Measurements from ENCODE around the gene HGFAC. TPM values are rescaled to one million over a fixed set of nuclear protein-coding genes. Genes with fewer than 3 reads are reported as not detected.
A peak's percentile ranks its signal among the peaks of the same experiment; 100 is the strongest.

The HGFAC gene
- total and polyA plus RNA-seq, 7 donors, result 0.22 to 0.55 (median 0.36) TPM; not detected in 2

GRCh38 chr4:3403348-3403906 lies 38.3 kb upstream of the HGFAC start:
- H3K27me3 ChIP-seq, result no peaks in the 10 kb centered on the region
- no peak overlapping the region for H3K4me3 ChIP-seq
- H3K4me1 ChIP-seq, result no peaks in the 10 kb centered on the region
- no peak for TF ChIP-seq CTCF (IDR thresholded peaks at IDR 0.05)
- TF ChIP-seq POLR2A (IDR thresholded peaks at IDR 0.05), result no peak
- TF ChIP-seq POLR2AphosphoS5 (IDR thresholded peaks at IDR 0.05), result no peak
- TF ChIP-seq EP300 (IDR thresholded peaks at IDR 0.05), result no peak
- DNase-seq, result peak; percentile 30
- H3K36me3 ChIP-seq, result no peaks in the 10 kb centered on the region
- intact Hi-C loops (cut with DNase I), result no loop called here
- no peak overlapping the region for H3K27ac ChIP-seq
- WGBS, 2 donors, result 88 to 91% methylated on average over 10 of the region's 10 CpGs
- H3K9me3 ChIP-seq, result peaks cover 0 to 4% (median 0%) of the 10 kb centered on the region in 4 donors

- Histone ChIP-seq H3K9me3 (peaks cover 0 to 4% (median 0%) of the 10 kb centered on the region in 4 donors), H3K4me1 (no peaks in the 10 kb centered on the region), H3K4me3 (no peak overlapping the region), H3K36me3 (no peaks in the 10 kb centered on the region), H3K27me3 (no peaks in the 10 kb centered on the region), H3K27ac (no peak overlapping the region)
- intact Hi-C loops (cut with DNase I), result no loop called here
- peak; percentile 15 for DNase-seq
- TF ChIP-seq POLR2AphosphoS5 (IDR thresholded peaks at IDR 0.05), result no peak
- TF ChIP-seq CTCF (IDR thresholded peaks at IDR 0.05), result no peak
- TF ChIP-seq POLR2A (IDR thresholded peaks at IDR 0.05), result no peak
- TF ChIP-seq EP300 (IDR thresholded peaks at IDR 0.05), result no peak
- WGBS, 2 donors, result 96 to 97% methylated on average over 4 of the region's 4 CpGs
Measured at GRCh38 chr4:3404546-3404945, 37.2 kb upstream of the HGFAC start.

GRCh38 chr4:3405176-3405575 lies 36.6 kb upstream of the HGFAC start:
- no peak overlapping the region for H3K4me3 ChIP-seq
- no peaks in the 10 kb centered on the region for H3K27me3 ChIP-seq
- H3K36me3 ChIP-seq, result no peaks in the 10 kb centered on the region
- no peak overlapping the region for H3K27ac ChIP-seq
- intact Hi-C loops (cut with DNase I), result no loop called here
- 94 to 95% methylated on average over 8 of the region's 8 CpGs for WGBS, 2 donors
- no peaks in the 10 kb centered on the region for H3K4me1 ChIP-seq
- DNase-seq, result peak; percentile 35
- no peak for TF ChIP-seq CTCF (IDR thresholded peaks at IDR 0.05)
- no peak for TF ChIP-seq EP300 (IDR thresholded peaks at IDR 0.05)
- TF ChIP-seq POLR2AphosphoS5 (IDR thresholded peaks at IDR 0.05), result no peak
- TF ChIP-seq POLR2A (IDR thresholded peaks at IDR 0.05), result no peak
- peaks cover 0 to 4% (median 0%) of the 10 kb centered on the region in 4 donors for H3K9me3 ChIP-seq

- no peak overlapping the region for H3K27ac ChIP-seq
- no peak overlapping the region for H3K4me3 ChIP-seq
- H3K27me3 ChIP-seq, result no peaks in the 10 kb centered on the region
- WGBS, 2 donors, result 94 to 95% methylated on average over 13 of the region's 13 CpGs
- DNase-seq, result peak; percentile 29
- no peaks in the 10 kb centered on the region for H3K4me1 ChIP-seq
- H3K36me3 ChIP-seq, result no peaks in the 10 kb centered on the region
- no peak for TF ChIP-seq POLR2AphosphoS5 (IDR thresholded peaks at IDR 0.05)
- TF ChIP-seq EP300 (IDR thresholded peaks at IDR 0.05), result no peak
- TF ChIP-seq CTCF (IDR thresholded peaks at IDR 0.05), result no peak
- TF ChIP-seq POLR2A (IDR thresholded peaks at IDR 0.05), result no peak
- peaks cover 0 to 4% (median 0%) of the 10 kb centered on the region in 4 donors for H3K9me3 ChIP-seq
- intact Hi-C loops (cut with DNase I), result no loop called here
Measured at GRCh38 chr4:3406021-3406420, 35.7 kb upstream of the HGFAC start.

GRCh38 chr4:3406431-3406830 lies 35.3 kb upstream of the HGFAC start:
- H3K27me3 ChIP-seq, result no peaks in the 10 kb centered on the region
- 92 to 93% methylated on average over 9 of the region's 9 CpGs for WGBS, 2 donors
- H3K4me3 ChIP-seq, result no peak overlapping the region
- TF ChIP-seq POLR2A (IDR thresholded peaks at IDR 0.05) (no peak), CTCF (IDR thresholded peaks at IDR 0.05) (no peak), EP300 (IDR thresholded peaks at IDR 0.05) (no peak)
- H3K9me3 ChIP-seq, result peaks cover 0 to 4% (median 0%) of the 10 kb centered on the region in 4 donors
- H3K4me1 ChIP-seq, result no peaks in the 10 kb centered on the region
- H3K27ac ChIP-seq, result no peak overlapping the region
- intact Hi-C loops (cut with DNase I), result no loop called here
- peak; percentile 41 for DNase-seq
- H3K36me3 ChIP-seq, result no peaks in the 10 kb centered on the region

Measured in sigmoid colon (tissue), 7 donors.